H9 (cell line): ENCODE measurements around the gene USP35. TPM values are rescaled to one million over a fixed set of nuclear protein-coding genes. Genes with fewer than 3 reads are reported as not detected.

ENCODE experiments used
- DNase-seq: peaks from one replicate; pipeline ENCODE4 v3.0.0-alpha.2; 2017
- H2AFZ ChIP-seq: one replicate; pipeline ENCODE4 v1.6.1; 2013; ENCODE audit warnings: mild to moderate bottlenecking, low read length, control low read depth, moderate library complexity
- H2AK5ac ChIP-seq: 2 replicates; pipeline ENCODE4 v1.6.1; 2013; ENCODE audit warnings: low read length, control low read depth, mixed read lengths; ENCODE audit not compliant: insufficient read length
- H2BK120ac ChIP-seq: one replicate; pipeline ENCODE4 v1.6.1; 2013; ENCODE audit warnings: low read depth, mild to moderate bottlenecking, low read length, control low read depth, inconsistent platforms; ENCODE audit not compliant: poor library complexity, severe bottlenecking
- H2BK12ac ChIP-seq: 2 replicates; pipeline ENCODE4 v1.6.1; 2013; ENCODE audit warnings: low read length, control low read depth, mixed read lengths, low read depth; ENCODE audit not compliant: insufficient read length
- H2BK15ac ChIP-seq: 2 replicates; pipeline ENCODE4 v1.6.1; 2013; ENCODE audit warnings: low read depth, low read length, control low read depth
- H2BK20ac ChIP-seq: one replicate; pipeline ENCODE4 v1.6.1; 2013; ENCODE audit warnings: low read depth, mild to moderate bottlenecking, low read length, control low read depth, inconsistent platforms; ENCODE audit not compliant: poor library complexity, severe bottlenecking
- H2BK5ac ChIP-seq: 2 replicates; pipeline ENCODE4 v1.6.1; 2013; ENCODE audit warnings: low read length, control low read depth, mixed read lengths; ENCODE audit not compliant: insufficient read length
- H3K14ac ChIP-seq: 2 replicates; pipeline ENCODE4 v1.6.1; 2013; ENCODE audit warnings: low read length, control low read depth; ENCODE audit not compliant: insufficient read depth
- H3K18ac ChIP-seq: 2 replicates; pipeline ENCODE4 v1.6.1; 2013; ENCODE audit warnings: low read depth, mild to moderate bottlenecking, mixed read lengths, low read length, control low read depth; ENCODE audit not compliant: insufficient read length
- H3K23ac ChIP-seq: 2 replicates; pipeline ENCODE4 v1.6.1; 2013; ENCODE audit warnings: low read length, control low read depth, mixed read lengths, low read depth; ENCODE audit not compliant: insufficient read length
- H3K23me2 ChIP-seq: 2 replicates; pipeline ENCODE4 v1.6.1; 2013; ENCODE audit warnings: low read depth, mild to moderate bottlenecking, mixed read lengths, low read length, control low read depth; ENCODE audit not compliant: insufficient read length, poor library complexity, severe bottlenecking
- H3K27ac ChIP-seq: 2 replicates; pipeline ENCODE4 v1.5.1; 2013; ENCODE audit warnings: low read length, control low read depth, mixed read lengths, low read depth; ENCODE audit not compliant: insufficient read length
- H3K27me3 ChIP-seq: 2 replicates; pipeline ENCODE4 v1.6.1; 2013; ENCODE audit warnings: low read length, control low read depth, inconsistent platforms; ENCODE audit not compliant: insufficient read depth
- H3K4ac ChIP-seq: 2 replicates; pipeline ENCODE4 v1.6.1; 2013; ENCODE audit warnings: low read depth, mild to moderate bottlenecking, control low read depth, inconsistent platforms, low read length, moderate library complexity
- H3K4me1 ChIP-seq: 2 replicates; pipeline ENCODE4 v1.6.1; 2013; ENCODE audit warnings: low read length, control low read depth, inconsistent platforms; ENCODE audit not compliant: insufficient read depth
- H3K4me2 ChIP-seq: 2 replicates; pipeline ENCODE4 v1.6.1; 2013; ENCODE audit warnings: low read length, control low read depth, mixed read lengths; ENCODE audit not compliant: insufficient read length, insufficient read depth
- H3K56ac ChIP-seq: 2 replicates; pipeline ENCODE4 v1.6.1; 2013; ENCODE audit warnings: low read depth, mild to moderate bottlenecking, mixed read lengths, low read length, control low read depth; ENCODE audit not compliant: insufficient read length
- H3K79me1 ChIP-seq: 2 replicates; pipeline ENCODE4 v1.6.1; 2013; ENCODE audit warnings: low read depth, mild to moderate bottlenecking, moderate library complexity, low read length, control low read depth, inconsistent platforms; ENCODE audit not compliant: insufficient read depth, poor library complexity, severe bottlenecking
- H3K79me2 ChIP-seq: 2 replicates; pipeline ENCODE4 v1.6.1; 2013; ENCODE audit warnings: low read length, control low read depth, inconsistent platforms; ENCODE audit not compliant: insufficient read depth
- H3K9ac ChIP-seq: 2 replicates; pipeline ENCODE4 v1.6.1; 2013; ENCODE audit warnings: low read length, control low read depth, mixed read lengths; ENCODE audit not compliant: insufficient read length; ENCODE audit errors: extremely low read depth
- H3K9me3 ChIP-seq: one replicate; pipeline ENCODE4 v1.6.1; 2013; ENCODE audit warnings: low read depth, low read length, inconsistent platforms; ENCODE audit not compliant: control insufficient read depth
- H3T11ph ChIP-seq: one replicate; pipeline ENCODE4 v1.6.1; 2013; ENCODE audit warnings: mild to moderate bottlenecking, low read length, control low read depth, inconsistent platforms
- H4K20me1 ChIP-seq: one replicate; pipeline ENCODE4 v1.6.1; 2013; ENCODE audit not compliant: control insufficient read depth, insufficient read length, insufficient read depth
- H4K5ac ChIP-seq: 2 replicates; pipeline ENCODE4 v1.6.1; 2013; ENCODE audit warnings: low read depth, mild to moderate bottlenecking, mixed read lengths, low read length, control low read depth; ENCODE audit not compliant: insufficient read length
- H4K8ac ChIP-seq: replicated peaks from 2 replicates; pipeline ENCODE4 v1.6.1; 2013; ENCODE audit warnings: low read length, control low read depth, mixed read lengths, low read depth; ENCODE audit not compliant: insufficient read length
- H4K91ac ChIP-seq: 2 replicates; pipeline ENCODE4 v1.6.1; 2013; ENCODE audit warnings: low read depth, mild to moderate bottlenecking, moderate library complexity, mixed read lengths, low read length, control low read depth; ENCODE audit not compliant: insufficient read length
- H3K27ac Mint-ChIP-seq, 3 experiments: 2 replicates in 2 of 3; 3 replicates in 1 of 3; pipeline ENCODE4 v1.8.0; 2020 to 2021; ENCODE audit warnings: mixed read lengths in 3 of 3, mild to moderate bottlenecking in 1 of 3, moderate library complexity in 1 of 3
- H3K27me3 Mint-ChIP-seq: 2 replicates; pipeline ENCODE4 v1.8.0; 2021; ENCODE audit warnings: low read depth, mild to moderate bottlenecking, moderate library complexity, mixed read lengths
- H3K36me3 Mint-ChIP-seq, 3 experiments: 2 replicates in 2 of 3; 3 replicates in 1 of 3; pipeline ENCODE4 v1.8.0; 2020 to 2021; ENCODE audit warnings: low read depth in 3 of 3, mixed read lengths in 3 of 3; ENCODE audit not compliant: insufficient read depth in 1 of 3
- H3K4me1 Mint-ChIP-seq, 2 experiments: 2 replicates each; pipeline ENCODE4 v1.8.0; 2020; ENCODE audit warnings: mixed read lengths in 2 of 2
- H3K4me3 Mint-ChIP-seq, 2 experiments: 2 replicates in 1 of 2; 3 replicates in 1 of 2; pipeline ENCODE4 v1.8.0; 2020 to 2021; ENCODE audit warnings: mild to moderate bottlenecking in 2 of 2, mixed read lengths in 2 of 2, moderate library complexity in 1 of 2
- H3K9me3 Mint-ChIP-seq, 2 experiments: 2 replicates in 1 of 2; 3 replicates in 1 of 2; pipeline ENCODE4 v1.8.0; 2020; ENCODE audit warnings: mild to moderate bottlenecking in 2 of 2, mixed read lengths in 2 of 2, moderate library complexity in 1 of 2
- CTCF ChIP-seq: fragments of 200-600 bp; sonication (generic); conservative IDR thresholded peaks from 3 replicates; pipeline ENCODE4 v1.8.0; 2021; ENCODE audit warnings: antibody characterized with exemption, mild to moderate bottlenecking
- WGBS: extraction: QIAGEN DNeasy Blood & Tissue Kit; methylation state at CpG from one replicate; pipeline ENCODE4 v1.1.7; 2013; ENCODE audit warnings: missing lambda C conversion rate, low lambda C conversion rate, mixed read lengths; ENCODE audit not compliant: insufficient read length; ENCODE audit errors: extremely low coverage; 5-methylcytosine and 5-hydroxymethylcytosine counted together
- total RNA-seq: library from RNA; stranded (reverse); gene quantifications from 2 replicates; pipeline ENCODE4 v1.2.1, GENCODE V29; 2021

USP35 gene
- total RNA-seq, 1 experiment from 2014 or later = 6.8 TPM

- no peak overlapping the region for H3K56ac ChIP-seq
- H3K4me2 ChIP-seq = no peak overlapping the region
- H4K8ac ChIP-seq = no peak overlapping the region
- H3K79me2 ChIP-seq = no peaks in the 10 kb centered on the region
- WGBS = no CpG with 5 or more reads among the region's 1 CpG
- Mint-ChIP-seq H3K27ac (no peak overlapping the region), H3K36me3 (peaks cover 0 to 7% (median 0%) of the 10 kb centered on the region in 3 experiments; a peak in 3 of 7 replicates), H3K27me3 (no peaks in the 10 kb centered on the region; the same call in 1 of the 2 replicates), H3K4me3 (no peak overlapping the region), H3K4me1 (no peaks in the 10 kb centered on the region), H3K9me3 (peaks cover 0 to 7% of the 10 kb centered on the region in 2 experiments; a peak in 3 of 5 replicates)
- H3K4me1 ChIP-seq = no peaks in the 10 kb centered on the region
- H4K91ac ChIP-seq = no peak overlapping the region
- H2BK20ac ChIP-seq = no peak overlapping the region
- H3K4ac ChIP-seq = no peak overlapping the region
- no peak overlapping the region for H2BK120ac ChIP-seq
- no peaks in the 10 kb centered on the region for H4K20me1 ChIP-seq
- no peak overlapping the region for H3K18ac ChIP-seq
- TF ChIP-seq CTCF = no peak
- no peak overlapping the region for H2AK5ac ChIP-seq
- no peak for DNase-seq
- H3K23ac ChIP-seq = no peak overlapping the region
- no peak overlapping the region for H3K27ac ChIP-seq
- no peak overlapping the region for H4K5ac ChIP-seq
- no peak overlapping the region for H3K9ac ChIP-seq
- no peaks in the 10 kb centered on the region for H3K23me2 ChIP-seq
- H3K9me3 ChIP-seq = no peaks in the 10 kb centered on the region
- H3K79me1 ChIP-seq = no peaks in the 10 kb centered on the region
- H3K27me3 ChIP-seq = no peaks in the 10 kb centered on the region
- no peak overlapping the region for H3T11ph ChIP-seq
- H2AFZ ChIP-seq = no peak overlapping the region
- H2BK12ac ChIP-seq = no peak overlapping the region
- H3K14ac ChIP-seq = no peak overlapping the region
- no peak overlapping the region for H2BK5ac ChIP-seq
- H2BK15ac ChIP-seq = no peak overlapping the region
Observed at GRCh38 chr11:78239781-78240180, 51.1 kb downstream of the USP35 start.
